Heart right ventricle (tissue), 16 donors: ENCODE data around the gene EIF3K. TPM values are rescaled to one million over a fixed set of nuclear protein-coding genes. Genes with fewer than 3 reads are reported as not detected.
A peak's percentile ranks its signal among the peaks of the same experiment; 100 is the strongest.

Experiments
- ATAC-seq, 8 donors: fragments of 200-7000 bp; cut with Tn5 transposase; one replicate each; pipeline ENCODE4 v1.9.1; 2020; ENCODE audit warnings: mild to moderate bottlenecking in 8 of 8, moderate library complexity in 8 of 8, moderate number of reproducible peaks in 1 of 8
- DNase-seq, 2 donors: peaks; one replicate each; pipeline ENCODE4 v3.0.0-alpha.2; 2020
- H3K27ac ChIP-seq, 10 donors: fragments of 200-600 bp; sonication (generic) in 2 of 10; one replicate each; pipeline versions ENCODE4 v1.5.0 to v1.8.0; 2020 to 2022; ENCODE audit warnings: mild to moderate bottlenecking in 3 of 10
- H3K27me3 ChIP-seq, 7 donors: fragments of 200-600 bp; one replicate each; pipeline ENCODE4 v1.8.0; 2021 to 2022; ENCODE audit warnings: mild to moderate bottlenecking in 2 of 7
- H3K36me3 ChIP-seq, 9 donors: fragments of 200-600 bp; sonication (generic) in 1 of 9; one replicate each; pipeline versions ENCODE4 v1.5.0 to v1.8.0; 2020 to 2022; ENCODE audit warnings: mild to moderate bottlenecking in 2 of 9
- H3K4me1 ChIP-seq, 9 donors: fragments of 200-600 bp; sonication (generic) in 1 of 9; one replicate each; pipeline versions ENCODE4 v1.5.0 to v1.8.0; 2020 to 2022; ENCODE audit warnings: mild to moderate bottlenecking in 4 of 9
- H3K4me3 ChIP-seq, 10 donors: fragments of 200-600 bp; sonication (generic) in 2 of 10; one replicate each; pipeline versions ENCODE4 v1.5.0 to v1.8.0; 2020 to 2022; ENCODE audit warnings: mild to moderate bottlenecking in 7 of 10, moderate library complexity in 2 of 10
- H3K9me3 ChIP-seq, 11 donors: fragments of 200-600 bp in 10 of 11; sonication (generic) in 2 of 11; one replicate each; pipeline versions ENCODE4 v1.5.0 to v1.8.0; 2013 to 2022; ENCODE audit warnings: mild to moderate bottlenecking in 2 of 11, control low read depth in 1 of 11, moderate library complexity in 1 of 11
- WGBS, 2 donors: extraction: QIAGEN DNeasy Blood & Tissue Kit; methylation state at CpG; one replicate each; pipeline ENCODE4 v1.1.7; 2013; ENCODE audit warnings: inconsistent platforms in 1 of 2; 5-methylcytosine and 5-hydroxymethylcytosine counted together
- intact Hi-C, 10 donors: fragments of 100-400 bp; cut with DNase I; formaldehyde crosslinking; loops; one replicate each; pipeline versions ENCODE4 v1.11.1 to v1.14.2; 2022
- polyA plus RNA-seq, 2 donors: library from polyadenylated mRNA; stranded (reverse); fragments of 200-250 nt; gene quantifications; one replicate each; pipeline ENCODE4 v1.2.3, GENCODE V29; 2013
- total RNA-seq, 10 donors: library from RNA; stranded (reverse); fragmentation: NEBNext Ultra II Directional in 3 of 10; extraction: Animal tissue kit (Norgen Biotek cat#: 25700) in 3 of 10; gene quantifications; one replicate each; pipeline versions ENCODE4 v1.2.1 to v1.2.4, GENCODE V29; 2021 to 2023
- TF ChIP-seq, protein P1 (sequence below), 9 donors: fragments of 200-600 bp; sonication (generic) in 2 of 9; IDR thresholded peaks; one replicate each; pipeline versions ENCODE4 v1.5.0 to v1.8.0; 2021 to 2022; ENCODE audit warnings: antibody characterized with exemption in 9 of 9, mild to moderate bottlenecking in 5 of 9, moderate library complexity in 1 of 9
- donor health status: Arrhythmogenic right ventricular cardiomyopathy.
- donor health status: ischemic (EF 13 %, LVEDD 7.1; RV severe dilation, severe dysfunction).
- donor health status: healthy with polysubstance abuse.
- donor health status: DM: no; HTN: yes; CAD: no.
- donor health status: DM: no; HTN: no; CAD: no.
- donor health status: ischemic (EF 25% LVEDD 6.9; RV normal size, moderate dysfunction).
- donor health status: ischemic (EF 25% LVEDD 5.7; RV mildly dilated, moderate dysfunction).
- donor health status: healthy.
- donor health status: DM: yes; HTN: yes; CAD: no.
- donor health status: Ischemic cardiomyopathy.
- donor health status: ischemic (EF 35%, LVEDD 5.7; RV mildly dilated, moderate dysfunction).
- donor health status: nonischemic (EF 11% LVEDD 7.7; RV severe dilation, severe dysfunction).
- donor health status: DM: yes; HTN: yes; CAD: no.
- donor health status: PGD.
- donor health status: ischemic (EF 29% LVEDD 5.4; RV normal size, mild dysfunction).
- donor health status: nonischemic (EF 23%, LVEDD 6.1; RV moderate dilation, normal function).

Gene EIF3K
- total and polyA plus RNA-seq, 12 donors: 505 to 845 (median 631) TPM

DNA sequence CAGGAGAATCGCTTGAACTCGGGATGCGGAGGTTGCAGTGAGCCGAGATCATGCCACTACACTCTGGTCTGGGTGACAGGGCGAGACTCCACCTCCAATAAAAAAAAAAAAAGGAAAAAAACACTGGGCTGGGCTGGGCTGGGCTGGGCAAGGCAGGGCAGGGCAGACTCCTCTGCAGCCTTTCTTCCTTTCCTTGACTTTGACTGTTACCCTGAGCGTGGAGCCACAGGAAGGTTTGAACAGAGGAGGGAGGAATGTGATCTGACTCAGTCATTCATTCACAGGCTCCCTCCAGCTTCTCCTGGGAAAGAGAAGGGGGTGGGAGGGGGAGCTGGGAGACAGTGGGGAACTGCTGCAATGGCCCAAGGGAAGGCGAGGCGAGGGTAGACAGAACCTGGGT is 25.7 kb downstream of the EIF3K start:
- H3K9me3 ChIP-seq: no peaks in the 10 kb centered on the region
- H3K36me3 ChIP-seq: peaks cover 0 to 4% (median 0%) of the 10 kb centered on the region in 9 donors
- ATAC-seq: no peak
- no peak for DNase-seq
- H3K27ac ChIP-seq: no peak overlapping the region
- intact Hi-C loops: loop anchor here in 6 of 10 donors (5.0 to 10.0 kb wide), 6 partner anchors 63 to 288 kb away; partner anchors contain the start of genes ECH1 (in 2 of the 6), MRPS12 (in 1 of the 6) and SARS2 (in 1 of the 6)
- peaks cover under 1 to 38% (median 18%) of the 10 kb centered on the region in 9 donors for H3K4me1 ChIP-seq
- TF ChIP-seq, protein P1, sequence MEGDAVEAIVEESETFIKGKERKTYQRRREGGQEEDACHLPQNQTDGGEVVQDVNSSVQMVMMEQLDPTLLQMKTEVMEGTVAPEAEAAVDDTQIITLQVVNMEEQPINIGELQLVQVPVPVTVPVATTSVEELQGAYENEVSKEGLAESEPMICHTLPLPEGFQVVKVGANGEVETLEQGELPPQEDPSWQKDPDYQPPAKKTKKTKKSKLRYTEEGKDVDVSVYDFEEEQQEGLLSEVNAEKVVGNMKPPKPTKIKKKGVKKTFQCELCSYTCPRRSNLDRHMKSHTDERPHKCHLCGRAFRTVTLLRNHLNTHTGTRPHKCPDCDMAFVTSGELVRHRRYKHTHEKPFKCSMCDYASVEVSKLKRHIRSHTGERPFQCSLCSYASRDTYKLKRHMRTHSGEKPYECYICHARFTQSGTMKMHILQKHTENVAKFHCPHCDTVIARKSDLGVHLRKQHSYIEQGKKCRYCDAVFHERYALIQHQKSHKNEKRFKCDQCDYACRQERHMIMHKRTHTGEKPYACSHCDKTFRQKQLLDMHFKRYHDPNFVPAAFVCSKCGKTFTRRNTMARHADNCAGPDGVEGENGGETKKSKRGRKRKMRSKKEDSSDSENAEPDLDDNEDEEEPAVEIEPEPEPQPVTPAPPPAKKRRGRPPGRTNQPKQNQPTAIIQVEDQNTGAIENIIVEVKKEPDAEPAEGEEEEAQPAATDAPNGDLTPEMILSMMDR (IDR thresholded peaks at IDR 0.05): no peak
- H3K4me3 ChIP-seq: no peak overlapping the region
- 94 to 95% methylated on average over 8 of the region's 8 CpGs for WGBS, 2 donors
- H3K27me3 ChIP-seq: no peaks in the 10 kb centered on the region

DNA sequence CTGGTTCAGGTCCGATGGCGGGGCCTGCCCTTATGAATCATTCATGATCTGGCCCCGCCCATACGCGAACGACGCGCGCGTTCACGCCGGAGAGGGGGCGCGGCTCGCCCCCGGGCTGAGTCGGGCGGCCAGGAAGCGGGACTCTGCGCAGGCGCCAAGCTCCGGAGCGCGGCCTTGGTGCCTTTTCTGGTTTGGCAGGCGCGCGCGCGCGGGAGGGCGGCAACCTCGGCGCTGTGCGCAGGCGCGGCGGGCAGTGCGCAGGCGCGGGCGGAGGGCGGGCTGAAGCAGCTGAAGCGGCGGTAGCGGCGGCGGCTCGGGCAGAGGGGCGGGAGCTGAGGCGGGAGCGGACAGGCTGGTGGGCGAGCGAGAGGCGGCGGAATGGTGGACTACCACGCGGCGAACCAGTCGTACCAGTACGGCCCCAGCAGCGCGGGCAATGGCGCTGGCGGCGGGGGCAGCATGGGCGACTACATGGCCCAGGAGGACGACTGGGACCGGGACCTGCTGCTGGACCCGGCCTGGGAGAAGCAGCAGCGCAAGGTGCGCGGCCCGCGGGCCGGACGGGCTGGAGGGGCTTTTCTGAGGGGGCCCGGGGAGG is 28.5 kb downstream of the EIF3K start, which contains the start of gene ACTN4:
Gene ACTN4, plus strand, starts transcription at position 282 of the 598 bp plus-strand sequence. Its CDS starts 97 bp downstream, at position 379.
- WGBS, 2 donors: 0 to 1% methylated on average over 75 to 77 of the region's 77 CpGs
- TF ChIP-seq, protein P1 (IDR thresholded peaks at IDR 0.05): no peak
- Histone ChIP-seq H3K27ac (peak within 1 kb of the TSS; percentile 77 to 99 (median 96)), H3K4me1 (peaks cover 18 to 40% (median 36%) of the 10 kb centered on the region in 9 donors), H3K36me3 (no peaks in the 10 kb centered on the region), H3K27me3 (no peaks in the 10 kb centered on the region), H3K9me3 (no peaks in the 10 kb centered on the region), H3K4me3 (peak within 1 kb of the TSS; percentile 74 to 99 (median 86))
- ATAC-seq (peak; percentile 84 to 95 (median 91)), DNase-seq (peak; percentile 99 to 100)
- intact Hi-C loops: loop anchor here in 6 of 10 donors (5.0 to 10.0 kb wide), 6 partner anchors 60 to 285 kb away; partner anchors contain the start of genes ECH1 (in 2 of the 6), MRPS12 (in 1 of the 6) and SARS2 (in 1 of the 6)

DNA sequence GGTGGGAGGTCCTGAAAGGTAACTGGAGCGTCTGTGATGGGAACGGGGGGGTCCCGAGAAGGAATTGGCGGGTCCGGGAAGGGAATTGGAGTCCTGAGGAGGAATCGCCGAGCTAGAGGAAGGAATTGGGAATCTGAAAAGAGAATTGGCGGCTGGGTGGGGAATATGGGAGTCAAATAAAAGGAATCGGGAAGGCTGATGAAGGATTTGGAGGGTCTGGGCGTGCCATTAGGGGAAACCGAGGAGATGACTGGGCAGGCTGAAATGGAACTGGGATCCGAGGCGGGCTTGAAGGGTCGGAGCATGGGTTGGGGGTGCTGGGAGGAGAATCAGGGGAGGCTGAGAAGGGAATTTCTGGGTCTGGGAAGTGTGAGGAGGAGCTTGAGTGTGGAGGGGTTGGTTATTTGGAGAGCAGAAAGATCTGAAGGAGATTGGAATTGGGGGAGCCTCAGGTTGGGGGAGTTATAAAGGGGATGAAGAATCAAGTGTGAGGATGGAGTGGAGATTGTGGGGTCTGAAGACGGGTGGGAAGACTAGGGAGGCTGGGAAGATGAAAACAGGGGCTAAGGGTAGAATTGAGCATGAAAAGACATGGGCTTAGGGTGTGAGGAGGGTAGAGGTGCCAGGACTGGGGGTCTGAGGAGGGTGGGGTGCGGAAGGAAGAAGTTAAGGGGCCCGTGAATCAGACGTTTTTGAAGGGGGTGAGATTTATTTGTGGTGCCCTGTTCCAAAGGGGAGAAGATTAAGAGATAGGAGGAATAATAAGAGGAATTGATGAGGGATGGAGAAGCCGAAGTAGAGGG is 29.2 kb downstream of the EIF3K start:
- no peaks in the 10 kb centered on the region for H3K36me3 ChIP-seq
- H3K27ac ChIP-seq: peak overlapping the region; percentile 77 to 99 (median 96)
- H3K9me3 ChIP-seq: no peaks in the 10 kb centered on the region
- peaks cover 18 to 47% (median 43%) of the 10 kb centered on the region in 9 donors for H3K4me1 ChIP-seq
- intact Hi-C loops: loop anchor here in 7 of 10 donors (2.0 to 10.0 kb wide), 8 partner anchors 59 to 284 kb away; partner anchors contain the start of genes ECH1 (in 2 of the 7), MRPS12 (in 1 of the 7) and SARS2 (in 1 of the 7)
- H3K4me3 ChIP-seq: peak overlapping the region; percentile 74 to 99 (median 86)
- DNase-seq (no peak), ATAC-seq (no peak)
- H3K27me3 ChIP-seq: no peaks in the 10 kb centered on the region
- 0 to 2% methylated on average over 19 of the region's 19 CpGs for WGBS, 2 donors
- TF ChIP-seq, protein P1 (IDR thresholded peaks at IDR 0.05): no peak

DNA sequence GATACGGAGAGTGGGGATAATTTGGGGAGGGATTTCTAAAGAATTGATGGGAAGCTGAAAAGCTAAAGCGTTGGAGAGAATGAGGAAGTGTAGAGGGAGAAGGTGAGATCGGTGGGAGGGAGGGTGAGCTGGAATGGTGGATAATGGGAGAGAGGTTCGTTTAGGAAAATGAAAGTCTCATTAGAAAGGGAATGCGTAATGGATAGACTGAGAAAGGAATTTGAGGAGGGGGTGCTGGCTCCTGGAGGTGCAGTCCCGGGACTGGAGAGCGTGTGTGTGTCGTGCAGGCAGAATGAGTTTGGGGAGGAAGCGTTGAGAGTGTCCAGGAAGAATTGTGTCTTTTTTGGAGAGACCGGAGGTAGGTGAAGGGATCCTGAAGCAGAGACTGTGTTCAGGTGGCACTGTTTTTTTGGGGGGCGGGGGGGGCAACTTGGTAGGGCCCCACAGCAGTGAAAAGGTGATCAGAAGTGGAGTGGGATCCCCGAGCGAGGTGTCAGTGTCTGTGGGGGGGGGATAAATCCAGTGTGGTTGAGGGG is 29.8 kb downstream of the EIF3K start:
- peaks cover 18 to 54% (median 50%) of the 10 kb centered on the region in 9 donors for H3K4me1 ChIP-seq

More for the DNA sequence above, 29.8 kb downstream of the EIF3K start:
- Histone ChIP-seq H3K9me3 (no peaks in the 10 kb centered on the region), H3K27ac (peak overlapping the region; percentile 77 to 99 (median 96)), H3K36me3 (peaks cover 0 to under 1% (median 0%) of the 10 kb centered on the region in 9 donors), H3K4me3 (peak overlapping the region; percentile 74 to 99 (median 86)), H3K27me3 (no peaks in the 10 kb centered on the region)
- intact Hi-C loops: loop anchor here in 7 of 10 donors (2.0 to 10.0 kb wide), 8 partner anchors 58 to 283 kb away; partner anchors contain the start of genes ECH1 (in 2 of the 7), MRPS12 (in 1 of the 7) and SARS2 (in 1 of the 7)
- ATAC-seq (no peak), DNase-seq (no peak)
- TF ChIP-seq, protein P1 (IDR thresholded peaks at IDR 0.05): no peak
- 1 to 5% methylated on average over 13 of the region's 13 CpGs for WGBS, 2 donors
